CD4-positive, alpha-beta T cell treated with Interleukin-10 for 1 hour (primary cell): ENCODE results near the gene ABR.
"Not testable (repeated sequence)": the region's sequence is repeated elsewhere in the genome, so short reads cannot be mapped to it uniquely, and the experiment has no call there.

Source experiments
- DNase-seq: peaks from one replicate; pipeline ENCODE4 v3.0.0-alpha.2; 2020

The ABR gene

DNA sequence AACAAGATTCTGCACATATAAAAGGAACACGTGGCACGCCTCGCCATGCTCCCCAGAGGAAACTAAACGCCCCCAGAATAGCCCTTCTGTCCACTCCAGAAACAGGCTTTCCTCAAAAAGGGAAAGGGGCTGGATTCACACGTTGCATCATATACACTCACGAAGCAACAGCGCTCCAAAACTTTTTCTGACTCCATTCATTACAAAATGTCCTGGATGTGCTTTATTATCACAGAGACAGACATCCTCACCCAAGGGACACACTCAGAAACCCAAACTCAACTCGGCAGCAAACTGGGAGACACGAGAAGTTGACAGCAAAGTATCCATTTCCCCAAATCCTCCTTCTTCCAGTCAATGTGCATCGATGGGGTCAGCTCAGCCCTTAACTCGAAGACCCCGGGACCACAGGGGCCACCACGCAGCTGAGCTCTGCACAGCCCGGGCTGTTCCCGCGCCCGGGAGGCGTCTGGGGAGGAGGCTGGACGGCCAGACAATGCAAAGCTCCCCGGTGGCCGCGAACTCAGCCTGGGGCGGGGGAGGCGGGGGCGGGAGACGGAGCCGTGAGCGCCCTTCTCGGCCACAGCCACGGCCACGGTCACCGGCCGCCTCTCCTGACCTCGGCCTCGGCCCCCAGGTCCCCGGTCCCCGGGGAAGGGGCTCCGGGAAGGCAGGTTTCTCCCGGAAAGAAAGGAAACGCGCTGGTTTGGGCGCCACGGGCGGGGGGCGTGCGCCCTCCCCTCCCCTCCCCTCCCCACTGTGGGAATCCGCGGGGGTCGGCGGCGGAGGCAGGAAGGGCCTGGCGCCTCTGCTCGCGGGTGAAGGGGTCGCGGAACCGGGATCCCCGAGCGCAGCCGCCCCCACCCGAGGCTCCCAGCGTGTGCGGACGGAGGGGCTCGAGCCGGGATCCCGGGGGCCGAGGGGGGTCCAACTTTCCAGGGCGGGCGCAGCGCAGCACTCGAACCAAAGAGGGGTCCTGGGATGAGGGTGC lies 201.4 kb downstream of the ABR start:
- no peak for DNase-seq

DNA sequence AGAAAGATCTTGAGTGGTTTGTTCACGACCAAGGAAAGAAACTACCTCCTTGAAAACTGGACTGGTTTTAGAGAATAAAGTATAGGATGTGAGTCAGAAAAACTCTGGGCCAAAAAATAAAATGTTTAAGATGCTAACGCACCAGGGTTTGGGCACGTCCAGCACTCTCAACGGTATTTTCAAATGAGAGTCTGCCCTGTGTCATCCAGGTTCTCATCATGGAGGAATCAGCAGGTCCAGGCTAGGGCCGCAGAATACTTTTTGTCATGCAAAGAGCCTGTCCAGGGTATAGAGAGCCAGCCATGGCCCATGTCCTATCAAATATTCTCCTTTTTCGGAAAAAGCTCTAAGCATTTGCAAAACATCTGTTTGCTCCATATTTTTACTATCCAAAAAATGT lies 202.6 kb downstream of the ABR start:
- DNase-seq = no peak

DNA sequence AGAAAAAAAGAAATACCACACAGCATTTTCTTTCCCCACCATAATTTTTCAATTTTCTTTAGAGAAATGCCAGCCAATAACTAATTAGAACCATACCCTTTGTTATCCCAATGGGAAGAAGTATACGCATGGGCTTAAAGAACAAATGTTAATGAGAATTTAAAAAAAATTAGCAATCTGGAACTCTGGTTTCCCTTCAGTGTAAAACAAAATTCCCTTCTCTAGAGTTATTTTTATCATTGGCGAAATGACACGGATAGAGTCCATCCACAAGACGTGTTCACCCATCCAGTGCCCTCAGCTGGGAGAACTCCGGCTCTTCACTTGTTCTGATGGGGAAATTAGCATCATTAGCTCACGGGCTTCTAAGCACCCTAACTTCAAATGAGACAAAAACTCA lies 203.5 kb downstream of the ABR start:
- DNase-seq = no peak

DNA sequence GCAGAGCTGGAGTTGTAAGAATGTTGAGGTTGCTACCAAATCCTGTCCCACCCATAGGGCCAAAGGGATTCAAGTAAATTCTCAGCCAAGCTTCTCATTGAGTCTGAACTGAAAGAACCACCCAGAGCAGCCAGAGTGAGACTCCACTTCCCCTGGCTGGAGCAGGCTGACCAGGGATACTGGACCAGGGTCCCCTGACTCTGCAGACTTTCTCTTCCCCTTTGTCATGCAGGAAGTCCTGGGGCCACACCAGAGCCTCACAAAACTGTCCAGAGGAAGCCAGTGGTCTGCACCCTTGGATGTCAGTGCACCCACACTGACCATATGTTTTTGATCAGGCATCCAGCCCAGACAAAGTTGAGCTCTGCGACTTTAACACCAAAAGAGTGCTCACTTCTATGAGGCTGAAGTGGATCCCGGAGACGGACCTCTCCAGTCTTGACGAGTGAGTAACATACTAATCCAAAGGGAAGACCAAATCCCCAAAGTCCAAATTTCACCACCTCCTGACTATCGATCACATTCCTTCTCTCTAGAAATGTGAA lies 204.3 kb downstream of the ABR start:
- DNase-seq = no peak

DNA sequence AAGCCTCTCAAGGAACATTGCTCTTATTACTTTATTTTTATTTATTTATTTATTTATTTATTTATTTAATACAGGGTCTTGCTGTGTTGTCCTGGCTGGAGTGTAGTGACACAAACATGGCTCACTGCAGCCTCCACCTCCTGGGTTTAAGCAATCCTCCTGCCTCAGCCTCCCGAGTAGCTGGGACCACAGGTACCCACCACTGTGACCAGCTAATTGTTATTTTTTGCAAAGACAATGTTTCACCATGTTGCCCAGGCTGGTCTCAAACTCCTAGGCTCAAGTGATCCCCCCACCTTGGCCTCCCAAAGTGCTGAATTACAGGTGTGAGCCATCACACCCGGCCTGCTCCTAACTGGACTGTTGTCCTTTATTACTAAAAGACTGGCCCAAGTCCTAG lies 205.0 kb downstream of the ABR start:
- DNase-seq = not testable (repeated sequence)

DNA sequence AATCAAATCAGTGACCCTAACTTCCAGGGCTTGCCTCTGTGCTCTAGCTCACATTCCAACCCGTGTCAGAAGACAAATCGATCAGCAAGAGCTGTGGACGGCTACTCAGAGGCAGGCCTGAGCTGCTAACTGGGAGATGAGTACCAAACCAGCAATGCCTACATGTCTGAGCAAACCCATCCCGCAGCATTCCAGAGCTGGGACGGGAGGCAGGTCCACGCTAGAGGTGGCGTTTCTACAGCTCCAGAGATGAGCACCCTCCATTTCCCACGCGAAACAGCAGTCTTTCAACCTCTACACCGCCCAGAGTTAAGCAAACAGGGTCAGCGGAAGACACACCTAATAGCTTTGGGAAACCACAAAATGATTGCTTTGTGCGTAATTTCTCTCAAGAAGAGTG lies 206.7 kb downstream of the ABR start:
- no peak for DNase-seq

DNA sequence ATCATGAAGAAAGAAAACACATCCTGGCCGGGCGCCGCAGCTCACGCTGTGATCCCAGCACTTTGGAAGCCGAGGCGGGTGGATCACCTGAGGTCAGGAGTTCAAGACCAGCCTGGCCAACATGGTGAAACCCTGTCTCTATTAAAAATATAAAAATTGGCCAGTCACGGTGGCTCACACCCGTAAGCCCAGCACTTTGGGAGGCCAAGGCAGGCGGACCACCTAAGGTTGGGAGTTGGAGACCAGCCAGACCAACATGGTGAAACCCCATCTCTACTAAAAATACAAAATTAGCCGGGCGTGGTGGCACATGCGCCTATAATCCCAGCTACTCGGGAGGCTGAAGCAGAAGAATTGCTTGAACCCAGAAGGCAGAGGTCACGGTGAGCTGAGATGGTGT lies 207.9 kb downstream of the ABR start:
- DNase-seq = not testable (repeated sequence)

DNA sequence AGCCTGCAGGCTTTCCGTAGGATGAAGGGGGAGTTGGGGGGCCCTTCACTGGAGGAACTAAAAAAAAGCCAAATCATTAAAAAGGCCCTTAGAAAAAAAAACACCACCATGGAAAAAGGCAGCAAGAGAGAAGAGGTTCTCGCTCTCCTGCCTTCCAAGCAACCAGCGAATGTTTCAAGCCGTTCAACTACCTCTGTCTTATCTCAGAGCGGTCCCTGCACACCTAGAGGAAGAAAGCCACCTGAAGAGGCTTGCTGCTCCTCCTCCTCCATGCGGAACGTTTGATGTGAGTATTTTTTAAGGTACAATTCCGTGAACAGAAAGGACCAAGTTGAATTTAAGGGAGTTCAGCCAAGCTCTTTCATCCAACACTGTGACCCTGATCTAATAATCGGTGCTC lies 209.4 kb downstream of the ABR start:
- no peak for DNase-seq

DNA sequence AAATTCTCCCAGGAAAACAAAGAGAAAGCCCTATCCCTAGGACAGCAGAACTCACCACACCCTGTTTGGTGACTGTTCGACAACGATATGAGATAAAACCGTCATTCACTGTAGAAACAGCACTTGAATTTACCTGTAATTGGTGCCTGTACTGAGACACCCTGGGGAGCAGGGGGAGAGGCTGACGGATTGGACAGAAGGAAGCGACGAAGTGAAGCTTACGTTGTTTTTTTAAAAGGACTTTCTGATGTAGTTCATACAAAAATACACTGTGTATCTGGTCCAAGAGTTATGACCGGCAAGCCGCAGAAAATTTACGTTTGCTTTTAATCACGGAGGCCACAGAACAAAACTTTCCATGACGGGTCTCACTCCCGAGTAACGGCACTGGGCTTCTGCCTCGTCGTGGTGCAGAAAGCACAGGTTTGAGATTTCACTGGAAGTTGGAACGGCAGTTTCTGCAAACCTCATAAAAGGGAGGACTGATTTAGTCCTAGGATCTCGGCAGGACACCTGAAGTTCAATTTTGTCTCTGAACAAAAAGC lies 209.9 kb downstream of the ABR start:
- DNase-seq = no peak

DNA sequence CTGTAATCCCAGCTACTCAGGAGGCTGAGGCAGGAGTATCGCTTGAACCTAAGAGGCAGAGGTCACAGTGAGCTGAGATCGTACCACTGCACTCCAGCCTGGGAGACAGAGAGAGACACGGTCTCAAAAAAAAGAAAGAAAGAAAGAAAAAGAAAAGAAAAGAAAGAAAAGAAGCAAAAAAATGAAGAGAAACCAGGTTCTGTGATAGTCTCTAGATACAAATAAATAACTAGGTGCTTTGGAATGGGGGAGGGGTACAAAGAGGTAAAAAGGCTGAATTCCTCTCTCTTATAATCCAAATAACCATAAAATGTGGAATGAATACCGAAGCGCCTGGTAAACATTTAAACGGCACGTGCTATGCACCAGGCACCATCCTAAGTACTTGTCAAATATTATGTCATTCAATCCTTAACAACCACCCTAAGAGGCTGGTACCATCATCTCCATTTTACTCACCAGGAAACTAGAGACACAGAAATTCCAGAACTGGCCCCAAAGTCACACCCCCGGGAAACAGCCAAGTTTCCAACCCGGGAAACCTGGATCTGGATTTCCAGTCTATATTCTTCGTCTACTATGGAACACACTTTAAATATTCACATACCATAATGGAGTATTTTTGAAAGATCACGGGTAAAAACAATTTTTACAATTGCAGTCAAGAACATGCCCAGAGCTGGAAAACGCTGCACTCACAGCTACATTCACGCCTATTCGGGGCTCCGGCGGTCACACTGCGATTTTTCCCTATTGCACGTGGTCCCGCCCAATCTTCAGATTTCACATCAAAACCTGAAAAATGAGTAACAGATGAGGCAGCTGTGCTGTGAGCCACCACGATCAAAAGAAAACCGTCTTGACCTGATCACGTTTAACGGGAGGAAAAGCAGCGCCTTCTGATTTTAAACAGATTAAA lies 210.7 kb downstream of the ABR start:
- no peak for DNase-seq

DNA sequence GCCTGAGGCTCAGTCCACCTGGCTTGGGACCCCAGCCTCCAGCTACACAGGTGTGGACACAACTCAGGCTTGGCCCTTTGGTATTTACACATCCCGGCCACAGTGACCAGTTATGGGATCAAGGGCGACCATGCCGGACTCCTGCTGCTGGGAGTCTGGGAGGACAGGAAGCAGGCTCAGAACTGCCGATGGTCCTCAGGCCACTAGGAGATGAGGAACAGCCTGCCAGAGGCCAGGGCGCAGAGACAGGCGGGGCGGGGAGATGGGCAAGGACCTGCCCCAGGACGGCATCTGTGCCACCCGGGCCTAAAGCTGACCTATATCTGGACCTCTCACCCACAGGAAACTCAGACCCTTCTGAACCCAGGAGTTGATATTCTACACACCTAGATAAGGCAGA lies 212.7 kb downstream of the ABR start:
- no peak for DNase-seq

DNA sequence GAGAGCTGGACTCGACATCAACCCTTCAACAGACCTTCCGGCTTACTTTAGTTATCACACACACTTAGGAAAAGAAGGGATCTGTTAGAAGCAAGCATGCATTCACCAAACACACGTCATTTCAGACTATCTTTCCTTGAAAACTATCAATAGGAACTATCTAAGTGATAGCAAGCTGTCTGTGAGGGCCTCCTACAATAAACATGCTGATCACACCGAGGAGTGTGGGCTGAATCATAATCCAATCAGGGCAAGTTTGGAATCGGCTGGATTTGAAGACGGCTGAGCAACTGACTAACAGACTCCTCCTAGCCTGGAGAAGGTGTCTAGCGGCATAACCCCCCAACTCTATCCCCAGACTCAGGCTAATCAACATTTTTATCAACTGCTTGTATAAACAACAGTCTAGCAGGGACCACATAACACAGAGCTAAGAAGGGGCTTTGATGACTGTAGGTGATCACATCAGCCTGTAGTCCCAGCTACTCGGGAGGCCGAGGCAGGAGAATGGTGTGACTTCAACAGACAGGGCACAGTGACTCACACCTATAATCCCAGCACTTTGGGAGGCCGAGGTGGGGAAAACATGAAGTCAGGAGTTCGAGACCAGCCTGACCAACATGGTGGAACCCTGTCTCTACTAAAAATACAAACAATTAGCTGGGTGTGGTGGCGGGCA lies 214.3 kb downstream of the ABR start:
- DNase-seq = no peak

DNA sequence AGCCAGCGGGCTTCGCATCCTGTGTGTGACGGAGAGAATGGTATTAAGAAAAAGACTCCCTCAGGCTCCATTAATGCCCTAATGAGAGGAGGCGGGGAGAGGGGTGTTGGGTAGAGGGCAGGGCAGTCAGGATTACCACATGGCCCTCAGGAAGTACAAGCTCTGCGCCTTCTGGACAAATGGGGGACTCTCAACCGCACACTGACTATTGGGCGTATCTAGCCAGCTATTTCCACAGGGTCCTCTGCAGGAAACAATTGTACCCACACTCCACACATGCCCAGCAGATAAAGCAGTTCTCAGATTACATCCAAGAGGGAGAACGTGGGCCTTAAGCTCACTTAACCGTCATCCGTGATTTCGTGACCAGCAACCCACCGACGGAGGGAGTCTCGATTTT lies 214.9 kb downstream of the ABR start:
- DNase-seq = no peak

DNA sequence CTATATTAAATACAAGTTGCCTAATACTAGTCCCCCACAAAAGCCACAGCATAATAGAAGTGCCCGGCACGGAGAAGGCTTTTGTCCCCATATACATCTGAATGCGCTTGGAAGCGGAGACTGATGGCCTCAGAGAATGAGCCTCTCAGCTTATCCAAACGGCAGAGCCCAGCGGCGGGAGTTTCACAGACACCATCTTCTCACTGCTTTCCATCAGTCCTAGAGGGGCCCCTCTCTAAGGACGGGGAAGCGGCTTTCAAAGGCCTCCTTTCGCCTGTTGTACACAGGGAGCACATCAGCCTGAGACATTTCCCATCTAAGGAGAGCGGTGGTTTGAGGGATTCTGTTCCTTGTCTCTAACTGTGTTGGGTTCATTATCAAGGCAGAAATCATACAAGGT lies 217.1 kb downstream of the ABR start:
- no peak for DNase-seq

DNA sequence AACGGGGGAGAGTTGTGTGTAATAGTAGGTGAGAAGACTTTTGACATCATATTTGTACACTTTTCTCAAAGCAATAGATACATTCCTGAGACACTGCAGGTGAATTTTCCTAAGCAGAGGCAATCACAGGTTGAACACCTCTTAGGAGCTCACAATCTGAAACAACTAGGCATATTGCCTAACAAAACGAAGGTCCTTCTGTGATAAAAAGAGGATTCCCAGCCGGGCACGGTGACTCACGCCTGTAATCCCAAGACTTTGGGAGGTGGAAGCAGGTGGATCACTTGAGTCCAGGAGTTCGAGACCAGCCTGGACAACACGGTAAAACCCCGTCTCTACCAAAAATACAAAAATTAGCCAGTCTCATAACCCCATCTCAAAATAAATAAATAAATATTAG lies 217.6 kb downstream of the ABR start:
- DNase-seq = no peak

DNA sequence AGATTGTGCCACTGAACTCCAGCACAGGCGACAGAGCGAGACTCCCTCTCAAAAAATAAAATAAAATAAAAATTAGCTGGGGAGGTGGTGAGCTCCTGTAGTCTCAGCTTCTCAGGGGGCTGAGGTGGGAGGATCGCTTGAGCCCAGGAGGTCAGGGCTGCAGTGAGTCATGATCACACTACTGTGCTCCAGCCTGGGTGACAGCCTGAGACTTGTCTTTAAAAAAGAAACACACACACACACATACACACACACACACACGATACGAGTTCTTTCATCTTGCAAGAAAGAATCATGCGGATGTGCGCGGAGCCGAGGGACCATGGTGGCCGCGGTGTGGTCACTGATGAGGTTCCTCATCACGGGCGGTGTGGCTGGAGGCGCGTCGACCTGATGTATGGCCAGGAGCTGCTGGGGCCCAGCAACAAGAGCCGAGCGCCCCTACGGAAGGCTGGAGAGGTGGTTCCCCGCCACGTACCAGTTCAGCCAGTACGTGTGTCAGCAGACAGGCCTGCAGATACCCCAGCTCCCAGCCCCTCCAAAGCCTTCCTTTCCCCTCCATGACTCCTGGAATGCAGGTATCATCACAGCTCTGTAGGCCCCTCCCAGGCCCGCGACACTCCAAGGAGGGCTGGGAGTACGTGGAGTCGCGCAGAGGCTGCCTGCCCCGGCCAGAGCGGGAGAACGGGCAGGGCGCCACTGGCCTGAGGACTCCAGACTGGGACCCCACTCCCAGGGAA lies 220.9 kb downstream of the ABR start:
- DNase-seq = no peak

DNA sequence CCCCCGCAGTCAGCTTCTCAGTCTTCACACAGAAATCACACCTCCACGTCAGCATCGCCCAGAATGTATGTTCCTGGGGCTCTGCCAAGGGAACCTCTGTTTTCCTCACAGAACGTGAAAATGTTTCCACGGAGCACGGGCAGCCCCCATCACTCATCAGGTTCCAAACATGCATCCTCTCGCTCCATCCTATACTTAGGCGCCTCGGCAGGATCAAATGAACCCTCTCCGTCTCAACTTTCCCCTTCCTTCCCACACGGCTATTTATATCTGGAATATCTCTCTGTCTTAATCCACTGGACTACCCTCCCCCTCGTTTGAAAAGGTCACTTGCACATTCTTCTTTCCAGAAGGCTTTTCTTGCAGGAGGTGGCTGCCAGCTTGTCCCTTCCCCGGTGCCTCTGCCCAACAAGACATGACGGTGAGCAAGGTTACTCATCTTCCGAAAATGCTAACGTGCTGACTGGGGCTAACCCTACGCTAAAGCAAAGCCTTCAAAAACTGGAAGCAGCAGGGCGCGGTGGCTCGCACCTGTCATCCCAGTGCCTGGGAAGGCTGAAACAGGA lies 221.8 kb downstream of the ABR start:
- no peak for DNase-seq

DNA sequence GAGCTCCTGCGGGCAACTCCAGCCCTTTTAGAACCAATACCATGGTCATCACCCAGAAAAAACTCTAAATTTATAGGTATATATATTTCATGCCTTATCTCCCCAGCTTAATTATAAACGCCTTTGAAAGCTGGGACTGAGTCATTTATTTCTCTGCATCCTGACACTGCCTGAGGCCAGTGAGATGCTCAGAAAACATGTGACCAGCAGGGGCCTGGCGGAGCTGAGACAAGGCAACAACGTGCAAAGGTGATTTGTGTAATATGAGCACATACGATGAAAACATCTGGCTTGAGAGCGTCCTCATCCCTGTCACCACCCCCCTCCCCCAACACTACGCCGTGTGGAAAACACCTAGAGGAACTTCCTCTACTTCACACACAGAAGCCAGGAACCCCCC lies 222.9 kb downstream of the ABR start:
- DNase-seq = no peak

DNA sequence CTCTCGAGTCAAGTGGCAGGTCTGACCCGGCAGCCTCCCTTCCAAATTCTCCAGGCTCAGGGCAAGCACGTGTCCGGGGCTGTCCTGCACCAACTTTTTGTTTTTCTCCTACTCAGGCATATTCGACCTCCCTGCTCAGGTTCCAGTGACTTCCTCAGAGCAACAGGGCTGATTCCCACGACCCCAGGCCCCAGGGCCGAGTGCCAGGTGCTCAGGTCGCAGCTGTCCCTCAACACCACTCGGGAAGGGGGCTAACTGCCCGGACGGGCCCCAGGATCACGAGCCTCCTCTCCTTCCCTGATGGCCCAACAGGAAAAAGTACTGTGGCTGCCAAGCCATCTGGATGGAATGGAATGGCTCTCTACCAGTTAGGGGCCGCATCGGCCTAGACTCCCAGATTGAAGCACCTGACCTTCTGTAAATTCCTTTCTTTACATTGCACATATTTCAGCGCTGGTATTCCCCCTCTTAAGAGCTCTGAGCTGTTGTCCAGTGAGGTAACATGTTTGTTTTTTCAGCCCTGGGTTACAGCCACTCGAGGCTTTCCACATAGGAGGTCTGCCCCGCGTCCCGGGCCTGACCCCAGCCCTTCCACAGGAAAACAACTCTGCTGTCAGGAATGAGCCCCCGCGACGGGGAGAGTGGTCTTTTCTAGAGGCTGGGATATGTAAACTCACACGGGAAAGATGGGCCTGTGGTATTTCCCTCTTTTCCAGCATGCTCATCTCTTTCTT lies 225.2 kb downstream of the ABR start:
- DNase-seq = no peak

DNA sequence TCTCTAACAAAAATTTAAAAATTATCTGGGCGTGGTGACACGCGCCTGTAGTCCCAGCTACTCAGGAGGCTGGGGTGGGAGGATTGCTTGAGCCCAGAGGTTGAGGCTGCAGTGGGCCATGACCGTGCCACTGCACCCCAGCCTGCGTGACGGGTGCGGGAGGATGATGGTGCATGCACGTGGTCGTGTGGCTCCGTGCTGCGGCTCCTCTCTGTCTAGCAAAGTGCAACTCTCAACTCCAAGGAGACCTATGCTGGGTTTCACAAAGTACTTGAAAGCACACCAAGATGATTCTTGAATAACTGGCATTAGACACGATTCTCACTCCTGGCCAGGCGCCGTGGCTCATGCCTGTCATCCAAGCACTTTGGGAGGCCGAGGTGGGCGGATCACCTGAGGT lies 226.0 kb downstream of the ABR start:
- DNase-seq = no peak
